22Rv1 (cell line): ENCODE data around the gene MEGF10.
A peak's percentile ranks its signal among the peaks of the same experiment; 100 is the strongest.

Experiments used
- H3K27ac ChIP-seq: fragments of 450-650 bp; 2 replicates; pipeline ENCODE4 v1.5.1; 2017
- ZFX ChIP-seq: fragments of 450-650 bp; IDR thresholded peaks from 2 replicates; pipeline ENCODE4 v1.6.1; 2017; ENCODE audit warnings: antibody characterized with exemption, borderline replicate concordance
- TF ChIP-seq, protein P1 (sequence below): fragments of 450-650 bp; IDR thresholded peaks from 2 replicates; pipeline ENCODE4 v1.5.1; 2017; ENCODE audit warnings: mild to moderate bottlenecking

The MEGF10 gene

DNA sequence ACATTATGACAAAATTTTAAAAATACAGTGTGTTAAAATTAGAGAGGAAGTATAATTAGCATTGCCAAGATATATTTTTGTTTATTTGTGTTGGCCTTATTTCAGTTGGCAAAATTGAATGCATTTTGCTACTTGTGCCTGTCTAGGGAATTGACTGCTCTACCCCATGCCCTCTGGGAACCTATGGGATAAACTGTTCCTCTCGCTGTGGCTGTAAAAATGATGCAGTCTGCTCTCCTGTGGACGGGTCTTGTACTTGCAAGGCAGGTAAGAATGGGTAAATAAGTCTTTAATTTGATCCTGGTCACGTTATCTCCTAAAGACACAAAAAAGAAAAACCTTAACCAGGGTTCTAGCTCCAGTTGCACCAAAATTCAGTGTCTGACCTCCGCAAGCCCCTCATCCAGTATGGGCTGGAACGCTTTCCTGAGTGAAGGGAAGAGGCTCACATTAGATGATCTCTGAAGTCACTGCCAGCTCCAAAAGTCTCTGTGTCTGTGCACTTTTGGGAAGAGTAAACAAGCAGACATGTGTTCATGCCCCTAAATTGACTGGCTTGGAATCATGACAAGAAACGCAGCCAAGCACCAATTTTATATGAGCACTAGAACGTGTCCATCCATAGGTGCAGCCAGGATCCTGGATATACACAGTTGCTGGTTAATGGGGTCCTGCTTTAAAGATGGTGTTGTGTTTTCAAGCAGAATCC, 128.5 kb downstream of the MEGF10 start:
- H3K27ac ChIP-seq: no peak overlapping the region
- TF ChIP-seq ZFX: no peak
- TF ChIP-seq, protein P1, sequence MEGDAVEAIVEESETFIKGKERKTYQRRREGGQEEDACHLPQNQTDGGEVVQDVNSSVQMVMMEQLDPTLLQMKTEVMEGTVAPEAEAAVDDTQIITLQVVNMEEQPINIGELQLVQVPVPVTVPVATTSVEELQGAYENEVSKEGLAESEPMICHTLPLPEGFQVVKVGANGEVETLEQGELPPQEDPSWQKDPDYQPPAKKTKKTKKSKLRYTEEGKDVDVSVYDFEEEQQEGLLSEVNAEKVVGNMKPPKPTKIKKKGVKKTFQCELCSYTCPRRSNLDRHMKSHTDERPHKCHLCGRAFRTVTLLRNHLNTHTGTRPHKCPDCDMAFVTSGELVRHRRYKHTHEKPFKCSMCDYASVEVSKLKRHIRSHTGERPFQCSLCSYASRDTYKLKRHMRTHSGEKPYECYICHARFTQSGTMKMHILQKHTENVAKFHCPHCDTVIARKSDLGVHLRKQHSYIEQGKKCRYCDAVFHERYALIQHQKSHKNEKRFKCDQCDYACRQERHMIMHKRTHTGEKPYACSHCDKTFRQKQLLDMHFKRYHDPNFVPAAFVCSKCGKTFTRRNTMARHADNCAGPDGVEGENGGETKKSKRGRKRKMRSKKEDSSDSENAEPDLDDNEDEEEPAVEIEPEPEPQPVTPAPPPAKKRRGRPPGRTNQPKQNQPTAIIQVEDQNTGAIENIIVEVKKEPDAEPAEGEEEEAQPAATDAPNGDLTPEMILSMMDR: peak; percentile 24

DNA sequence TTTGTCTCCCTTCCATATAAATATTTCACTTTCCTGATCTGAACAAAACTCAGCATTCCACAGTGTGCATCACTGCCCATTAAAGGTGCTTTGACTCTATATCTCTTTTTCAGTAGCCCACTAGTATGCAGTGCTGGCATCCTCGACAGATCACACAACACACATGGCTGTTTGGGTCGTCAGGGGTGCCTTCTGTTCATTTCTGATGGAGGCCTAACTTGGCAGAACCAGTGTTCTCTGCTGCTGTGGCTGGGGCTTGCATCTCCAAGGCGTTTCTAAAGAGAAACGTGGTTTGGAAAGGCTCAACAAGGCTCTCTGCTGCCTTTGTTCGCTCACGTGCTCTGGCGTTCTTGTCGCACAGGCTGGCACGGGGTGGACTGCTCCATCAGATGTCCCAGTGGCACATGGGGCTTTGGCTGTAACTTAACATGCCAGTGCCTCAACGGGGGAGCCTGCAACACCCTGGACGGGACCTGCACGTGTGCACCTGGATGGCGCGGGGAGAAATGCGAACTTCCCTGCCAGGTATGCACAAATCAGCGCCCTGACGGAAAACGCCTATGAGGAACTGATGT, 129.2 kb downstream of the MEGF10 start:
- TF ChIP-seq ZFX: no peak
- TF ChIP-seq, protein P1: no peak
- no peak overlapping the region for H3K27ac ChIP-seq

DNA sequence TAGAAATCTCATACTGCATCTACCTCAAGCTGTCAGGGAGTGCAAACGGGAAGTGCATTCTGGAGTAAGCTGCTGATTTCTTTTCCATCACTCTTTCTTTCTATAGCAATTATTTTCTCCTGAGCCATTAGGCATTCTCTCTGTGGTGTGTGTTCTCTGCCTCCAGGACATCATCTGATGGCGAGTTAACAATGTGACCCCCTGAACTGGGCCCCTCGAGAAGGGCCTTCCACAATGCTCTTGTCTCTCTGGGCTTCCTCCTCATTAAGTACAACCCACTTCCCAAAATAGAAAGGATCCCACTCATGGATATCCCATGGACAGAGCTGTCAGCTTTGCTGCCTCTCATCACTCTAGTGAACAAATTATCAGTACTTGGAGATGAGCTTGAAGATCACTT, 130.2 kb downstream of the MEGF10 start:
- no peak overlapping the region for H3K27ac ChIP-seq
- TF ChIP-seq ZFX: no peak
- TF ChIP-seq, protein P1: no peak

DNA sequence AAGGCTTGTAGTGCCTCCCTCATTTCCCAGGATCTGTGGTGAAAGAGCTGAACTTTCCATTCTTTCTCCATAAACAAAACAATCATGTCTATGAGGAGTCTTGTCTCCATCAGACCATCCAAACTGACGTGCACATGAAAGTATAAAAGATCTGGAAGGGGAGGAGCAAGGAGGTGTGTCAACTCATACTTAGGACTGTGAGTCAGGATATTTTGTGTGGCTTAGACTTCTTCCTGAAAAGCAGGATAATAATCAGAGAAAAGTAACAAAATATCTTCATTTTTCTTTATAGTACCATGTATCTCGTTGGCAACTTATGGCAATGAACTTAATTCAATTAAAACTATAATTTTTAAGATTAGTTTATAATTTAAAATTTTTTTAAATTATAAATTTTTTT, 130.9 kb downstream of the MEGF10 start:
- H3K27ac ChIP-seq: no peak overlapping the region
- TF ChIP-seq ZFX: no peak
- TF ChIP-seq, protein P1: no peak

DNA sequence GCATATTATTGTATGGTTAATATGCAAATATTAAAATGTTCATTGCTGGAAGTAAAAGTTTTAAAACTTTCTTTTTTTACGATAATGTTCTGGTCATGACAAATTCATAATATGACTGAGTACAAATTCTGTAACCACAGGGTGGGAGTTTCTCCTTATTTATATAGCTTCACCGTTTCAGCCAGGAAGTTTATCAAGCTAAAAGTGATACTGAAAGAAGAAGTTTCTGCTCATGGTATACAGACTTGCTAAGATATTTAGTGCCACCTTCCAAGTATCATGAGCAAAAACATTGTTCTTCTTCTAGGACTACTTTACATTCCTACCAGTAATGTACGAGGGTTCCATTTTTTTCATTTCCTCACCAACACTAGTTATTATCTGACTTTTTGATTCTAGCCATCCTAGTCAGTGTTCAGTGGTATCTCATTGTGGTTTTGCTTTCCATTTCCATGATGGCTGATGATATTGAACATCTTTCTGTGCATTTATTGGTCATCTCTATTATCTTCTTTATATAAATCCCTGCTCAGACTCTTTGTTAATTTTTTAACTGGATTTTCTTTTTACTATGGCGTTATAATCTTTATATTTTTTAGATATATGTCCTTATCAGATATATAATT, 132.7 kb downstream of the MEGF10 start:
- no peak overlapping the region for H3K27ac ChIP-seq
- TF ChIP-seq ZFX: no peak
- TF ChIP-seq, protein P1: no peak

DNA sequence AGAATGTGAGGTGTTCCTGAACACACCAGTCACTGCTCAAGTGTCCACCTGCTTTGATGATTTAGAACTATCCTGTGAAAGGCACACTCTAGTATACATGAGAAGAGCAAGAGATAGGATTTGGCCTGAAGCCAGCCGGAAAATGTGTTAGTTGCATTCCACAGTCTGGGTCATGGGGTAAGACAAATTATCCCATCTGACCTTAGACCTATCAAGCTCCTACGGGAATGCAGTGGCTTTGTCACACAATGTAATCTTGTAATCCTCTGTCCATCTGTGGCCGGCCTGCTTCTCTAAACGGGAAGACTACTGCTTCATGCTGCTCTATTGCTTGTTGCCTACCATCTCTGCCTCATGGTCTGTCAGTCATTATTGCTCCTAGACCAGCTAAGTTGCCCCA, 134.4 kb downstream of the MEGF10 start:
- no peak for TF ChIP-seq ZFX
- H3K27ac ChIP-seq: no peak overlapping the region

DNA sequence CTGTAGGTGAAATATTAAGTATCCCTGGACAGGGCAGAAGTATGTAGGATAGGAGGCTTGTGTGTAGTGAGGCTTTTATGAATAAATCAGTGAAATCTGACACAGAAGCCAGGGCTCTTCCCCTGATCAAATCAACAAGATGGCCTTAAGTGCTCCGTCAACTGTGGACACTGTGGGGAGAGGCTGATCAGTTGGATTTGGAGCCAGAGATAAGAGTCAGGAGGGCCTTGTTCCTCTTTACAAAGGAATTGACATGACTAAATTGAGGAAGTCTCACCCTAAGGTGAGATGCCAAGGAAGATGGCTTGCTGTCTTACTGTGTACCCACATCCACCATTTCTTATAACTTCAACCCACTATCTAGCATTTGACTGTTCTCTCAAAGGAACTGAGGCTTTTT, 135.3 kb downstream of the MEGF10 start:
- TF ChIP-seq, protein P1: no peak
- no peak for TF ChIP-seq ZFX
- no peak overlapping the region for H3K27ac ChIP-seq
